ENCODE data around the gene TMPRSS6.

DNA sequence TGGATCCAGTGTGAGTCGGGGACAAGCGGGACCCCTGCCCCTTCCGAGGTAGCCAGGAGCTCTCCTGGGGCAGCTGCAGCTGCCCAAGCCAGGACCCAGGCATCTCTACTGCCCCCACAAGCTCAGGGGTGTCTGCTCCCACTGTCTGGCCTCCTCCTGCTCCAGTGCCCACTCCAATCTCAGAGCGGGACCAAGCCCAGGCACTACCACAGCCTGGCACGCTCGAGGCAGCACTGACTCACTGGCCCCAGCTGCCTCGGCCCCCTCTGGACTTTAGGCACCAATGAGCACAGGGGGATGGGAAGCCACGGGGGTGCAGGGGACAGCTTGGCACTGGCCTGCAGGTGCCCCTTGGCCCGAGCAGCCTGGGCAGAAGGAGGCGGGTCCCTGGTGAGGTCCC is 32.0 kb upstream of the TMPRSS6 start:
- TF ChIP-seq BRCA1 (IDR thresholded peaks at IDR 0.05; ENCODE audit: low read depth, low read length) = no peak
- TF ChIP-seq, protein P1, sequence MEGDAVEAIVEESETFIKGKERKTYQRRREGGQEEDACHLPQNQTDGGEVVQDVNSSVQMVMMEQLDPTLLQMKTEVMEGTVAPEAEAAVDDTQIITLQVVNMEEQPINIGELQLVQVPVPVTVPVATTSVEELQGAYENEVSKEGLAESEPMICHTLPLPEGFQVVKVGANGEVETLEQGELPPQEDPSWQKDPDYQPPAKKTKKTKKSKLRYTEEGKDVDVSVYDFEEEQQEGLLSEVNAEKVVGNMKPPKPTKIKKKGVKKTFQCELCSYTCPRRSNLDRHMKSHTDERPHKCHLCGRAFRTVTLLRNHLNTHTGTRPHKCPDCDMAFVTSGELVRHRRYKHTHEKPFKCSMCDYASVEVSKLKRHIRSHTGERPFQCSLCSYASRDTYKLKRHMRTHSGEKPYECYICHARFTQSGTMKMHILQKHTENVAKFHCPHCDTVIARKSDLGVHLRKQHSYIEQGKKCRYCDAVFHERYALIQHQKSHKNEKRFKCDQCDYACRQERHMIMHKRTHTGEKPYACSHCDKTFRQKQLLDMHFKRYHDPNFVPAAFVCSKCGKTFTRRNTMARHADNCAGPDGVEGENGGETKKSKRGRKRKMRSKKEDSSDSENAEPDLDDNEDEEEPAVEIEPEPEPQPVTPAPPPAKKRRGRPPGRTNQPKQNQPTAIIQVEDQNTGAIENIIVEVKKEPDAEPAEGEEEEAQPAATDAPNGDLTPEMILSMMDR (IDR thresholded peaks at IDR 0.05; ENCODE audit: control extremely low read depth in 1 of 3, insufficient read depth in 1 of 3, low read depth in 1 of 3, low read length in 3 of 3) = no peak
- no peak for TF ChIP-seq SUZ12 (IDR thresholded peaks at IDR 0.05; ENCODE audit: low read length)
- no peak for TF ChIP-seq SRF (IDR thresholded peaks at IDR 0.05; ENCODE audit: low read depth, low read length)
- no peak for TF ChIP-seq TBP (IDR thresholded peaks at IDR 0.05; ENCODE audit: low read depth, low read length)
- TF ChIP-seq, protein P2, sequence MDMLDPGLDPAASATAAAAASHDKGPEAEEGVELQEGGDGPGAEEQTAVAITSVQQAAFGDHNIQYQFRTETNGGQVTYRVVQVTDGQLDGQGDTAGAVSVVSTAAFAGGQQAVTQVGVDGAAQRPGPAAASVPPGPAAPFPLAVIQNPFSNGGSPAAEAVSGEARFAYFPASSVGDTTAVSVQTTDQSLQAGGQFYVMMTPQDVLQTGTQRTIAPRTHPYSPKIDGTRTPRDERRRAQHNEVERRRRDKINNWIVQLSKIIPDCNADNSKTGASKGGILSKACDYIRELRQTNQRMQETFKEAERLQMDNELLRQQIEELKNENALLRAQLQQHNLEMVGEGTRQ (IDR thresholded peaks at IDR 0.05; ENCODE audit: low read length) = no peak
- TF ChIP-seq POLR2AphosphoS5 (IDR thresholded peaks at IDR 0.05; ENCODE audit: low read depth, low read length) = no peak
- no peak for TF ChIP-seq TAF1 (IDR thresholded peaks at IDR 0.05; ENCODE audit: low read depth, low read length)
- no peak for TF ChIP-seq EP300 (IDR thresholded peaks at IDR 0.05; ENCODE audit: borderline replicate concordance in 1 of 2, low read depth in 2 of 2, low read length in 2 of 2)
